Naive thymus-derived CD4-positive, alpha-beta T cell (primary cell): ENCODE results near the gene TTF1. TPM values are rescaled to one million over a fixed set of nuclear protein-coding genes. Genes with fewer than 3 reads are reported as not detected.
"Not testable (repeated sequence)": the region's sequence is repeated elsewhere in the genome, so short reads cannot be mapped to it uniquely, and the experiment has no call there.

Experiments used
- ATAC-seq: fragments of 150-1000 bp; cut with Tn5 transposase; 2 replicates; pipeline ENCODE4 v1.10.0; 2021; ENCODE audit warnings: mild to moderate bottlenecking, moderate library complexity
- CTCF ChIA-PET: fragments of 350-600 bp; sonication (Branson Sonifier 250); formaldehyde crosslinking; loops from one replicate; lab custom pipeline; 2021; ENCODE audit warnings: antibody characterized with exemption; lab: Charles Lee
- POLR2A ChIA-PET: fragments of 350-600 bp; sonication (Branson Sonifier 250); formaldehyde crosslinking; loops from one replicate; lab custom pipeline; 2021; ENCODE audit warnings: antibody characterized with exemption, inconsistent platforms; lab: Charles Lee
- DNase-seq, 9 donors: peaks; one replicate each; pipeline versions ENCODE4 v3.0.0 to v3.0.0-alpha.2; 2020 to 2022; ENCODE audit warnings: mixed read lengths in 1 of 9
- H3K27ac ChIP-seq: one replicate; pipeline ENCODE4 v1.7.0; 2013; ENCODE audit warnings: mild to moderate bottlenecking, low read depth, low read length, moderate library complexity
- H3K27me3 ChIP-seq, 2 donors: one replicate each; pipeline ENCODE4 v1.7.0; 2013; ENCODE audit warnings: low read length in 2 of 2, mild to moderate bottlenecking in 2 of 2, moderate library complexity in 2 of 2; ENCODE audit not compliant: control insufficient read depth in 2 of 2, insufficient read depth in 2 of 2
- H3K36me3 ChIP-seq, 3 experiments: 1 replicate in 2 of 3; 2 replicates in 1 of 3; pipeline ENCODE4 v1.7.0; 2013; ENCODE audit warnings: low read length in 3 of 3, mild to moderate bottlenecking in 3 of 3, moderate library complexity in 1 of 3; ENCODE audit not compliant: insufficient read depth in 3 of 3, control insufficient read depth in 2 of 3
- H3K4me1 ChIP-seq, 2 donors: one replicate each; pipeline ENCODE4 v1.7.0; 2013; ENCODE audit warnings: low read length in 2 of 2, mild to moderate bottlenecking in 2 of 2, moderate library complexity in 1 of 2; ENCODE audit not compliant: control insufficient read depth in 2 of 2, insufficient read depth in 2 of 2
- H3K4me3 ChIP-seq: 2 replicates; pipeline ENCODE4 v1.7.0; 2013; ENCODE audit warnings: mild to moderate bottlenecking, low read length
- H3K9me3 ChIP-seq, 3 experiments: 1 replicate in 2 of 3; 2 replicates in 1 of 3; pipeline ENCODE4 v1.7.0; 2013; ENCODE audit warnings: low read length in 3 of 3; ENCODE audit not compliant: control insufficient read depth in 2 of 3
- H3K27ac Mint-ChIP-seq, 9 donors: one replicate each; pipeline ENCODE4 v1.8.0; 2020 to 2022; ENCODE audit warnings: mixed read lengths in 9 of 9, mild to moderate bottlenecking in 8 of 9, moderate library complexity in 5 of 9, inconsistent platforms in 2 of 9
- H3K27me3 Mint-ChIP-seq, 5 donors: one replicate each; pipeline ENCODE4 v1.8.0; 2021 to 2022; ENCODE audit warnings: mixed read lengths in 5 of 5, mild to moderate bottlenecking in 1 of 5
- H3K36me3 Mint-ChIP-seq, 5 donors: one replicate each; pipeline ENCODE4 v1.8.0; 2020 to 2022; ENCODE audit warnings: mixed read lengths in 5 of 5, mild to moderate bottlenecking in 3 of 5, inconsistent platforms in 1 of 5
- H3K4me1 Mint-ChIP-seq, 7 donors: one replicate each; pipeline ENCODE4 v1.8.0; 2020 to 2022; ENCODE audit warnings: mixed read lengths in 7 of 7, mild to moderate bottlenecking in 3 of 7, inconsistent platforms in 1 of 7
- H3K4me3 Mint-ChIP-seq, 10 donors: one replicate each; pipeline ENCODE4 v1.8.0; 2020 to 2022; ENCODE audit warnings: mild to moderate bottlenecking in 10 of 10, mixed read lengths in 10 of 10, moderate library complexity in 6 of 10, inconsistent platforms in 2 of 10
- H3K9me3 Mint-ChIP-seq, 11 donors: one replicate each; pipeline ENCODE4 v1.8.0; 2020 to 2022; ENCODE audit warnings: mixed read lengths in 11 of 11, mild to moderate bottlenecking in 4 of 11, inconsistent platforms in 1 of 11, moderate library complexity in 1 of 11
- intact Hi-C, 2 donors: fragments of 100-400 bp; cut with micrococcal nuclease; formaldehyde crosslinking; loops; one replicate each; pipeline ENCODE4 v1.15.1; 2023
- polyA plus RNA-seq, 2 donors: library from polyadenylated mRNA; unstranded; fragments of 300-500 nt; fragmentation: Illumina TruSeq; gene quantifications; one replicate each; pipeline ENCODE4 v1.2.3, GENCODE V29; 2021
- total RNA-seq, 6 experiments: library from RNA in 5 of 6; stranded (reverse) in 5 of 6; gene quantifications; 1 replicate in 5 of 6; 2 replicates in 1 of 6; pipeline ENCODE4 v1.2.3 and lab custom pipeline; 2021 to 2026

Gene TTF1
- total and polyA plus RNA-seq, 7 experiments from 2014 or later: 6.3 to 26.0 (median 10.9) TPM

DNA sequence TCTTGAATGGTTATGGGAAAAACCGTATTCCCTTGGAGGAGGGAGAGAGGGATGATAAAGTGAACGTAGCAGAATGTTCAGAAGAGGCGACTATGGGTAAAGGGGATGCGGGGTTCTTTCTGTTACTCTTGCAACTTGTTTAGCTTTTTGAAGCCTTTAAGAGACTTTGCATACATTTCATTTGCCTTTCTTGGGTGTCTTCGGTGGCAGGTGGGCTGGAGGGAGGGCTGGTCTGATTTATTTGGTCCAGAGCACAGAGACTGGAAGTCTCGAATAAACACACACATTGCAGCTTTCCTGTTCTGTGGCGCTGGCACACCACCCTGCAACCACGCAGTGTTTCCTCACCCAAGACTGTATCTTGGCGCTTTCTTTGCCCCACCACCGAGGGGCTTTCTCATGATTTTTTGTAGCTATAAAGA, 23.2 kb downstream of the TTF1 start:
- Mint-ChIP-seq H3K36me3 (peaks cover 5 to 43% (median 28%) of the 10 kb centered on the region in 5 donors), H3K4me1 (peaks cover 6 to 30% (median 24%) of the 10 kb centered on the region in 7 donors), H3K27ac (peak overlapping the region in 8 of 9 donors; percentile 0 to 85 (median 47)), H3K27me3 (no peaks in the 10 kb centered on the region), H3K9me3 (no peaks in the 10 kb centered on the region), H3K4me3 (peak overlapping the region in 1 of 10 donors; percentile 33)
- H3K27me3 ChIP-seq: no peaks in the 10 kb centered on the region
- peaks cover 14 to 77% (median 25%) of the 10 kb centered on the region in 3 experiments for H3K36me3 ChIP-seq
- no peaks in the 10 kb centered on the region for H3K9me3 ChIP-seq
- no peak for ATAC-seq
- no peak for DNase-seq
- no peaks in the 10 kb centered on the region for H3K4me1 ChIP-seq
- no peak overlapping the region for H3K27ac ChIP-seq
- CTCF ChIA-PET: interaction anchor here (0.9 kb wide), 1 partner anchor 11 kb away, joined by 3 read pairs; no protein-coding TSS in a partner anchor
- no peak overlapping the region for H3K4me3 ChIP-seq
- intact Hi-C loops: no loop called here
- POLR2A ChIA-PET: interaction anchor here (1.0 kb wide), 1 partner anchor 33 kb away, joined by 4 read pairs; no protein-coding TSS in a partner anchor

DNA sequence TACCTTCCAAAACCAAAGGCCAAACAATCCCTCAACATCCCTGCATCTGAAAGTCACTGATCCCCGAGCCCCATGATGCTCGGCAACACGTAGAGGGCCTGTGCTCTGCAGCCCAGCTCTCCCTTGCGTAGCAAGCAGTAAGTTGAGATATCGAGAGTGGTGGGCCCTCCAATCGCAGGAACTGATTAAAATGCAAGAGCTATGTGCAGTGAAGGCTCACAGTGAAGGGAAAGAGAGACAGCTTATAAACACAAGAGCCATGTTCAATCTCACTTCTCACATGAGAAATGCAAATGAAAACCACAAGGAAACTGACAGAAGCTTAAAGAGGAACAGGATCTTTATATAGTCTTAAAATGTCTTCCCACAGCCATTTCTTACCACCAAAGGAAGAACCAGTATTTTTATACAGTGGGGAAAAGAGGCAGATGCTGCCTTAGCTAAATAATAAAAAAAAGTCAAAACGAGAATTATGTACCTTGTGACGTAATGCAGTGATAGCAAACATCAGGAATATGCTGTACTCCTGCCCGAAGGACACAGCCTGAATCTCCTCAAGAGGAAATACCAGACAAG, 24.6 kb downstream of the TTF1 start:
- Histone ChIP-seq H3K27ac (peak overlapping the region; percentile 16), H3K4me1 (no peaks in the 10 kb centered on the region), H3K27me3 (no peaks in the 10 kb centered on the region), H3K4me3 (no peak overlapping the region), H3K36me3 (peaks cover 19 to 77% (median 24%) of the 10 kb centered on the region in 3 experiments), H3K9me3 (no peaks in the 10 kb centered on the region)
- POLR2A ChIA-PET: no interaction called here
- CTCF ChIA-PET: no interaction called here
- intact Hi-C loops: no loop called here
- no peaks in the 10 kb centered on the region for H3K9me3 Mint-ChIP-seq
- peaks cover 6 to 30% (median 24%) of the 10 kb centered on the region in 7 donors for H3K4me1 Mint-ChIP-seq
- H3K4me3 Mint-ChIP-seq: peak overlapping the region in 1 of 10 donors; percentile 26
- DNase-seq: no peak
- H3K27ac Mint-ChIP-seq: peak overlapping the region in 7 of 9 donors; percentile 4 to 79 (median 45)
- no peaks in the 10 kb centered on the region for H3K27me3 Mint-ChIP-seq
- peaks cover 5 to 37% (median 22%) of the 10 kb centered on the region in 5 donors for H3K36me3 Mint-ChIP-seq
- ATAC-seq: peak; percentile 64

DNA sequence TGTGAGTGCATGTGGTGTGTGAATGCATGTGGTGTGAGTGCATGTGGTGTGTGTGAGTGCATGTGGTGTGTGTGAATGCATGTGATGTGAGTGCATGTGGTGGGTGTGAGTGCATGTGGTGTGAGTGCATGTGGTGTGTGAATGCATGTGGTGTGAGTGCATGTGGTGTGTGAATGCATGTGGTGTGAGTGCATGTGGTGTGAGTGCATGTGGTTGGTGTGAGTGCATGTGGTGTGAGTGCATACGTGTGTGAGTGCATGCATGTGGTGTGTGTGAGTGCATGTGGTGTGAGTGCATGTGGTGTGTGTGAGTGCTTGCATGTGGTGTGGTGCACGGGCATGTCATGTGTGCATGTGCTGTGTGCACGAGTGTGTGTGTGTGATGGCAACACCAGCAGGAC, 28.2 kb downstream of the TTF1 start:
- H3K4me3 Mint-ChIP-seq, H3K27ac Mint-ChIP-seq, CTCF ChIA-PET, H3K4me3 ChIP-seq, H3K27me3 ChIP-seq, intact Hi-C loops, H3K27me3 Mint-ChIP-seq, H3K27ac ChIP-seq, H3K4me1 ChIP-seq, DNase-seq, H3K9me3 Mint-ChIP-seq, H3K9me3 ChIP-seq, ATAC-seq: not testable (repeated sequence)
- H3K36me3 ChIP-seq: peaks cover 23 to 71% (median 25%) of the 10 kb centered on the region in 3 experiments
- POLR2A ChIA-PET: interaction anchor here (0.7 kb wide), 1 partner anchor 217 kb away, joined by 3 read pairs; no protein-coding TSS in a partner anchor
- H3K4me1 Mint-ChIP-seq: peaks cover 1 to 23% (median 14%) of the 10 kb centered on the region in 7 donors
- H3K36me3 Mint-ChIP-seq: peaks cover 0 to 30% (median 14%) of the 10 kb centered on the region in 5 donors

DNA sequence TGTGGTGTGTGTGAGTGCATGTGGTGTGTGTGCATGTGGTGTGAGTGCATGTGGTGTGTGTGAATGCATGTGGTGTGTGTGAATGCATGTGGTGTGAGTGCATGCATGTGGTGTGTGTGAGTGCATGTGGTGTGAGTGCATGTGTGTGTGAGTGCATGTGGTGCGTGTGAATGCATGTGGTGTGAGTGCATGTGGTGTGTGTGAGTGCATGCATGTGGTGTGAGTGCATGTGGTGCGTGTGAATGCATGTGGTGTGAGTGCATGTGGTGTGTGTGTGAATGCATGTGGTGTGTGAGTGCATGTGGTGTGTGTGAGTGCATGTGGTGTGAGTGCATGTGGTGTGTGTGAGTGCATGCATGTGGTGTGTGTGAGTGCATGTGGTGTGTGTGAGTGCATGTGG, 28.9 kb downstream of the TTF1 start:
- CTCF ChIA-PET, ATAC-seq, H3K4me1 ChIP-seq, DNase-seq, H3K4me3 Mint-ChIP-seq, POLR2A ChIA-PET, H3K27ac ChIP-seq, H3K27ac Mint-ChIP-seq, H3K27me3 Mint-ChIP-seq, H3K4me3 ChIP-seq, H3K9me3 Mint-ChIP-seq, H3K9me3 ChIP-seq, H3K27me3 ChIP-seq, intact Hi-C loops: not testable (repeated sequence)
- Mint-ChIP-seq H3K4me1 (peaks cover 6 to 23% (median 15%) of the 10 kb centered on the region in 7 donors), H3K36me3 (peaks cover 0 to 29% (median 14%) of the 10 kb centered on the region in 5 donors)
- peaks cover 23 to 68% (median 25%) of the 10 kb centered on the region in 3 experiments for H3K36me3 ChIP-seq

DNA sequence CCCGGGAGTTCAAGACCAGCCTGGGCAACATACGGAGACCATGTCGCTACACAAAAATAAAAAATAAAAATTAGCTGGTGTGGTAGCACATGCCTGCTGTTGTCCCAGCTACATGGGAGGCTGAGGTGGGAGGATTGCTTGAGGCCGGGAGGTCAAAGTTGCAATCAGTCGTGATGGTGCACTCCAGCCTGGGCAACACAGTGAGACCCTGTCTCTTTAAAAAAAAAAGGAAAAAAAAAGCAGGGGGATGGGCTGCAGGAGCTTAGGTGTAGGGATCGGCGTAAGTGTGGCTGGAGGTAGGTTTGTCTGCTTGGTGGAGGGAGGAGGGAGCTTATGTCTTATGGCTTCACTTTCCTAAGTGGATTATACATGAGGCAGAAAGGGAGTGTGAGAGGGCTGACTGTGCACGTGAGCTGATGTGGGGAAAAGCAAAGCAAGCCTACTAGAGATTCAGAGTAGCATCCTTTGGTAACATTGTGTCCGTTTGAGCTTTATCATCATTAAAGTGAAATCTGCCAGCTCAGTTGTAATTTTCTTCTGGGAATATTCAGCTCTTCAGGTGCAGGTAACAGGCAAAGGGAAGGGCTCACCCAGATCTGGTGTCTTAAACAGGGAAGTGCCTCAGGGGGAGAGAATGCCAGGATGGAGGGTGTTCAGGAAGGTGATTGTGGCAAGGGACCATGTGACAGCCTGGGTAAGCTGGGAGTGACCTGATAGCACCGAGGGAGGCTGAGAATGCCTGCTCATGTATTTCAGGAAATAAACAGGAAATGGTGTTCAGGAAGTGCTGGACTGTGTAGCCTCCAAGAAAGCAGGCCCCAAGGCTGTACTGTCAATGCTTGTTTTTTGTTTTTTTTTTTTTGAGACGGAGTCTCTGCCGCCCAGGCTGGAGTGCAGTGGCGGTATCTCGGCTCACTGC, 34.2 kb downstream of the TTF1 start:
- H3K4me1 ChIP-seq: no peaks in the 10 kb centered on the region

DNA sequence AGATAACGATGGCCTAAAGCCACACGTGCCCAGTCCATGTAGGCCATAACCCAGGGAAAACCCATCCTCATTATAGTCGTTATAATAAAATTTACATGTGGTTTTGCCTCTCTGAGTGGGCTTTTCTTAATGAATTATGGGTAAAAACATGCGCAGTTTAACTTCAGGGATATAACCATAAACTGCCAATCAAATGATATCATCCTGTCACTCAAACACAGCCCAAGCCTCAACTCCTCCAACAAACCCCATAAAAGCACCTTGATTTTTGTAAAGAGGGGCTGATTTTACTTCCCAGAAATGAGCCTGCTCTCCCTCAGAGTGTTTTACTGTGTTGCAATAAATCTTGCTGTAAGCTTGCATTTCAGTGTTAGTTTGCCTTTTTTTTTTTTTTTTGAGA, 36.0 kb downstream of the TTF1 start:
- H3K27ac Mint-ChIP-seq: no peak overlapping the region
- no peaks in the 10 kb centered on the region for H3K9me3 Mint-ChIP-seq
- H3K36me3 ChIP-seq: peaks cover 0 to 8% (median 0%) of the 10 kb centered on the region in 3 experiments
- no peak overlapping the region for H3K4me3 Mint-ChIP-seq
- no peaks in the 10 kb centered on the region for H3K4me1 ChIP-seq
- no peak for ATAC-seq
- ChIA-PET CTCF (no interaction called here), POLR2A (no interaction called here)
- H3K4me1 Mint-ChIP-seq: peaks cover 12 to 21% (median 14%) of the 10 kb centered on the region in 7 donors
- DNase-seq: no peak
- no peaks in the 10 kb centered on the region for H3K27me3 Mint-ChIP-seq
- H3K27me3 ChIP-seq: no peaks in the 10 kb centered on the region
- peaks cover 0 to 14% (median 9%) of the 10 kb centered on the region in 5 donors for H3K36me3 Mint-ChIP-seq
- no peak overlapping the region for H3K27ac ChIP-seq
- intact Hi-C loops: no loop called here
- no peak overlapping the region for H3K4me3 ChIP-seq
- no peaks in the 10 kb centered on the region for H3K9me3 ChIP-seq

More for the DNA sequence above, 34.2 kb downstream of the TTF1 start:
- H3K27ac Mint-ChIP-seq: peak overlapping the region in 8 of 9 donors; percentile 58 to 88 (median 78)
- peaks cover 8 to 27% (median 15%) of the 10 kb centered on the region in 3 experiments for H3K36me3 ChIP-seq
- DNase-seq: no peak
- H3K36me3 Mint-ChIP-seq: peaks cover 0 to 21% (median 15%) of the 10 kb centered on the region in 5 donors
- no peak overlapping the region for H3K4me3 ChIP-seq
- H3K4me3 Mint-ChIP-seq: peak overlapping the region in 6 of 10 donors; percentile 7 to 64 (median 36)
- H3K4me1 Mint-ChIP-seq: peaks cover 12 to 21% (median 14%) of the 10 kb centered on the region in 7 donors
- no peaks in the 10 kb centered on the region for H3K9me3 Mint-ChIP-seq
- no peaks in the 10 kb centered on the region for H3K9me3 ChIP-seq
- H3K27me3 ChIP-seq: no peaks in the 10 kb centered on the region
- ChIA-PET CTCF (interaction anchor here (0.6 to 1.2 kb wide), 2 partner anchors 11 to 46 kb away, joined by 3 read pairs; no protein-coding TSS in a partner anchor), POLR2A (interaction anchor here (1.8 kb wide), 1 partner anchor 17 kb away, joined by 4 read pairs; no protein-coding TSS in a partner anchor)
- H3K27ac ChIP-seq: no peak overlapping the region
- no peaks in the 10 kb centered on the region for H3K27me3 Mint-ChIP-seq
- intact Hi-C loops: loop anchor here in 1 of 2 donors (2.0 kb wide), 1 partner anchor 18 kb away; the partner anchor contains the start of gene SETX
- peak; percentile 85 for ATAC-seq
